GM19099 (cell line): ENCODE data around the gene NPHP4.

ENCODE experiments used
- POLR2A ChIP-seq: IDR thresholded peaks from 3 replicates; pipeline ENCODE4 v1.6.1; 2011; ENCODE audit warnings: low read depth; ENCODE audit not compliant: insufficient read length; ENCODE audit errors: extremely low read depth

NPHP4 gene

DNA sequence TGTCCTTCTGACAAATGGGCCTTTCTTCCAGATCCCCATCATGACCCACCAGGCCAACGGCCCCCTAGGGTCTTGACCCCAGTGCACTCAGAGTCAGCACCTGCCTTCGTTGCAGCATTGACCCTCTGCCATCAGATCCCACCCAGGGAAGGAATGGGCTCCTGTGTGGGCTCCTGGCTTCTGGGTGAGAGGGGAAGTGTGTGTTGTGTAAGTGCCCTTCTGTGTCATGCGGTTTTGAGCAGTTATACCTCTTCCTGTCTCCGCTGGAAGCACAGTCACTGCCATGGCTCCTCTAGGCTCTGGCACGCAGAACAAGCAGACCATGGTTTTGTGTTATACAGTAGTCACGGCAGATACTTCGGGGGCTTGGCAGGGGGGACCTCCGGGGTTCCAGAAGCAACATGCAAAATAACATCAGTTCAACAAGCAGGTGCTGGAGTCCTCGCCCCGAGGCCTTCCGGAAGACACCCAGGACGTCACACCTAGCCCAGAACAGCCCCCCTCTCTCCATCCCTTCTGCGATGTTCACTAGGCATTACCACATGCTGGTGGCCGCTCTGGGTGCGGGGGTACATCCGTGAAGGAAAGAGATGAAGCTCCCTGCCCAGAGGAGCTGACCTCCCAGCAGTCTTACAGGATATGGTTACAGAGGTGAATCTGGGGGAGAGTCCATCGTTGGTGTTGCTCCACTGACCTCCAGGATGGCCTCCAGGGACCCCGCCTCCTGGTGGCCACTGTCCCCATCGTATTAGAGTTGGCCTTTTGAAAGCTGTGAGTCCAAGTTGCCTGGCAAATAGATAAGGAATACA, 36.0 kb upstream of the NPHP4 start:
- TF ChIP-seq POLR2A = no peak

DNA sequence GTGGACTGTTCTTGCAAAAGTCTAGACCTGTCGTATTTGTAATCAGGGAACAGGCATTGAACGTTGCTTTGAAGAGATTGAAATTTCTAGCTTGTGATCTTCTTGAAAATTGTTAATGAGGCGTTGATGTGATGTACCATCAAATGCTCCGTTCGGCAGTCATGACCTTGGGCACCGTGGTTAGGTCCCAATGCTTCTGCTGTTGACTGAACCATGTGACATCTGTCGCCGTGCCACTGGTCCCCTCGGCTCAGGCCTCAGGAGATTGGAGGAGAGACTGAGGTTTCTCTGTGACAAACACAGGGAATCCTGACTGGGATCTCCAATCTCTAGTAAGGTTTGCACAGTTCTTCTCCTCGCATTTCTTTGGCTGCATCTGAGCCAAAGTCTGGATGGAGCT, 35.4 kb upstream of the NPHP4 start:
- TF ChIP-seq POLR2A = no peak

DNA sequence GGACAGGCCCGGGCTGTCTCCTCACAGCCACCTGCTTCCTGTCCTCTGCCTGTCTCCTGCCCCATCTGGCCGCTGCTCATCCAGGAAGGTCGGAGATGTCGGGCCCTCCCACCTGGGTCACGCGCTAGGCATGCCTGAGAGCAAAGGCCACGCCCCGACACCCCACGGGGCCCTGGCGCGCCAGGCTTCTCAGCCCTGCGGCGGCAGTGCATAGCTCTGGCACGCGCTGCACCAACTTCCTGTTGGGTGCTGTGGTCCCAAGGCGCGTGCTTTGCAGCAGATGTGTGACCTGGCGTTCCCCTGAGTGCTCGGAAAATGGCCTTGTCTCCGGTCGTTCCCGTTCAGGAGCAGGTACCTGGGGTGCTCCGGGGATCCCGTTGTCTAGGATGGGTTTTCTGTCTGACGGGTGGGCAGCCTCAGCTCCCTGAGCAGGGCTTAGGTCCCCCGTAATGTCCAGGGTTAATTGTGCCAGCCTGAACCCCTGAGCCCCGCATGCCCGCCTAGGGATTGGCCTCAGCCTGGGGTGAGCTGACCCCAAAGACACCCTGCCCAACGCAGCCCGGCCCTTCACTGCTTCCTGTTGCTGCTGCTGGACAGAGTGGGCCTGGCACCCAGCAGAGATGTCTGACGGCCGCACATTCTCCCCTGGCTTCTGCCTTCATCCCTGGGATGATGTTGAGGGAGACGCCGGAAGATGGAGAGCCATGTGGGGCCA, 34.0 kb upstream of the NPHP4 start:
- peak; percentile 88 for TF ChIP-seq POLR2A

DNA sequence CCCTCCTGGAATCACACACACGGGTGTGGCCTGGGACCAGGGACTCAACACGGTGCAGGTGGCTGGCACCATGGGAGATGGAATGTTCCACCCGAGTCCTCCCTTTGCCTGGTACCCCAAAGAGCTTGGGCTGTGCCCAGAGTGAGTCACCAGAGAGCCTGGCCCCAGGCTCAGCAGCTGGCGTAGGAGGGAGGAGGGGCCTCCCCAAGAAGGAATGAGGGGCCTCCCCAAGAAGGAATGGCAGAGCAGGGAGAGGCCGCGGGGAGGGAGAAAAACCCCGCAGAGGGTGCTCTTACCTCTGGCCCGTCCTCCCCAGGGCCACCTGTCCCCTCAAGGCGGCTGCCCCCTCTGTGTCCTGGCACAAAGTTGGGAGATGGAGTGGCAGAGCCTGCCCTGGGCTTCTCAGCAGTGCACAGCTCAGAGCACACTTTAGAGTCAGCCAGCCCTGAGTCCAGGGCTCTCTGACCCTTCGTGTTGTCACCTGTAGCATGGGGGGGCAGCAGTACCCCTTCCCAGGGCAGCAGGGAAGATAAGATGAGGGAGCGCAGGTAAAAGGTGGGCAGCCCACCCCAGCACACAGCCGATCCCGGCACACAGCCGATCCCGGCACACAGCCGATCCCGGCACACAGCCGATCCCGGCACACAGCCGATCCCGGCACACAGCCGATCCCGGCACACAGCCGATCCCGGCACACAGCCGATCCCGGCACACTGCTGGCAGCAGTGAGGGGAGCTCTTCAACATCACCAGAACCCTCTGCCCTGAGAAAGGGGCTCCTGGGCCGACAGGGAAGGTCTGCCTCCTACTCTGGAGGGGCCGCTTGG, 33.3 kb upstream of the NPHP4 start:
- TF ChIP-seq POLR2A = no peak

DNA sequence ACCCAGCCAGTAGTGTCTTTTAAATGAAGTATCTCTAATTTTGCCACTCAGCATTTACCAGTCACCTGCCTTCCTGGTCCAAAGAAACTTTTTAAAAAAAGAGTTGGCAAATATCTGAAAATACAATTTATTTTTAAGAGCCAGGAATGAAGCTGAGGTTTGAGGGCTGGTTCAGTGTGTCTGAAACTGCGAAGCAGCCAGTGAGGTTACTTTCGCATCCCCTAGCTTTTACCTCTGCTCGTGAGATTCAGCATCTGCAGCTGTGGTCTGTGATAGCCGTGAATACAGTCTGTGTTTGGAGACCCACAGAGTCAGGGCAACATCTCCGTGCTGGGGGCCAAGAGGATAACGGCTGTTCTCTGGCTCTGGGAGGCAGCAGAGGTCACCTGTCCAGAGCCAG, 32.2 kb upstream of the NPHP4 start:
- TF ChIP-seq POLR2A = no peak

DNA sequence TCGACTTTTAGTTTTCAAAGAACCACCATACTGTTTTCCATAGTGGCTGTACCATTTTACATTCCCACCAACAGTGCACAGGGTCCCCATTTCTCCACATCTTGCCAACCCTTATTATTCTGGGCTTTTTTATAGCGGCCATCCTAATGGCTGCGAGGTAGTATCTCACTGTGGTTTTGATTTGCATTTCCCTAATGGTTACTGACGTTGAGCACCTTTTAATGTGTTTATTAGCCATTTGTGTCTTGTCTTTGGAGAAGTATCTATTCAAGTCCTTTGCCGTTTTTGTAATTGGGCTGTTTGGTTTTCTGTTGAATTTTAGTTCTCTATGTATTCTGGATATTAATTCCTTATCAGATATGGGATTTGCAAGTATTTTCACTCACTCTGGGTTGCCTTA, 31.1 kb upstream of the NPHP4 start:
- TF ChIP-seq POLR2A = no peak

DNA sequence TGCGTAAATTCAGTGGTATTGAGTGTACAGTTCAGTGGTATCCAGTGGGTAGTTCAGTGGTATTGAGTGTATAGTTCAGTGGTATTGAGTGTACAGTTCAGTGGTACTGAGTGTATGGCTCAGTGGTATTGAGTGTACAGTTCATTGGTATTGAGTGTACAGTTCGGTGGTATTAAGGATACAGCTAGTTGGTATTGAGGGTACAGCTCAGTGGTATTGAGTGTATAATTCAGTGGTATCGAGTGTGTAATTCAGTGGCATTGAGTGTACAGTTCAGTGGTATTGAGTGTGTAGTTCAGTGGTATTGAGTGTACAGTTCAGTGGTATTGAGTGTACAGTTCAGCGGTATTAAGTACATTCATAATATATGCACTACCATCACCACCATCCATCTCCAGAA, 30.0 kb upstream of the NPHP4 start:
- no peak for TF ChIP-seq POLR2A

DNA sequence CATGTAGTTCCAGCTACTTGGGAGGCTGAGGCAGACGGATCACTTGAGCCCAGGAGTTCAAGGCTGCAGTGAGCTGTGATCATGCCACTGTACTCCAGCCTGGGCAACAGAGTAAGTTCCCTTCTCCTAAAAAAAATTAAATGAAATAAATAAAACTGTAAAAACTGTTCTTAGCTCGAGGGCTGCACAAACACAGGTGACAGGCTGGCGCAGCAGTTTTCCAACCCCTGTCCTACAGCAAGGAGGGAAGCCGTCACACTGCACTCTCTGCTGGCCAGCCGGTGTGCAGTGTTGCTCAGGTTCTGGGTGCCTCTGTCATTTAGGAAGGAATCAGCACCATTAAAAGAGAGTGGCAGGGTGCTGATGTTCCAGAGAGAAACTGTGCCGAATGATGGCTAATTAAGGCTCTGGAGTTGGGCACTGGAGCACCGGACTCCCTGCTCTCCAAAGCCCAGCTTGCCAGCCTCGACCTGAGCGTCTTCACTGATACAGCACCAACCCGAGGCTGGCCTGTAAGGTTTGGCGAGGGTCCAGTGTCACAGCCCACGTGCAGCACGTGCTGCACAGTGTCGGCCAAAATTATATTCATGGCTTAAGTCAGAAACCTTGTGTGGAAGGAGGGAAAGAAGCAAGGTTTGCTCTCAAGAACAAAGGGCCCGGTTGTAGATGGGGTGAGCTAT, 27.1 kb upstream of the NPHP4 start:
- TF ChIP-seq POLR2A = no peak

DNA sequence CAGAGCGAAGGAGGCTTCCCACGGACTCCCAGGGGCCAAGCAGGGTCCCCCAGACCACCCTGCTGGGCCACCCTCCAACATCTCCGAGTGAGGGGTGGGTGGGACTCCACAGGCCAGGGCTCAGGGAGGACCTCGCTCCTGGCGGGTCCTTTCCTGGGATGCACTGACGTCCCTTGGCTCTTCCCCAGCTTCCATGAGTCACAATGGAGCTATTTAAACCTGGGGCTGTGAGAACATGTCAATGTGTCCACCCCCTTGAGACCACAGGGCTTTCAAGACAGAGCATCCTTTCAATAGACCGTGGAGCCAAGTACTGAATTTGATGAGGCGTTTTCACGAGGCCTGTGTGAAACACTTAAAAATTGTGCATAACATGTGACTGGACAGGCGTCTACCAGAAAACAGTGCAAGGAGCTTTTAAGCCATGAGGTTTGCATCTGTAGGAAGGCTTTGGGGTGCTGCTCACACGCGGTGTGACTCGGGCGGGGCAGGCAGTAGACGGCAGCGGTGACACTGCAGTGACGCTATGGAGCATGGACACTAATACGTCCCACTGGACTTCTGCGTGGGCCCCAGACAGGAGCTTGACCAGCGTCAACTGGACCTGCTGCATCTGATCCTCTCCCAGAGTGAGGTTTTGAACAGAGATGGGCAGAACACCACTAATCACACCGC, 24.1 kb upstream of the NPHP4 start:
- no peak for TF ChIP-seq POLR2A

DNA sequence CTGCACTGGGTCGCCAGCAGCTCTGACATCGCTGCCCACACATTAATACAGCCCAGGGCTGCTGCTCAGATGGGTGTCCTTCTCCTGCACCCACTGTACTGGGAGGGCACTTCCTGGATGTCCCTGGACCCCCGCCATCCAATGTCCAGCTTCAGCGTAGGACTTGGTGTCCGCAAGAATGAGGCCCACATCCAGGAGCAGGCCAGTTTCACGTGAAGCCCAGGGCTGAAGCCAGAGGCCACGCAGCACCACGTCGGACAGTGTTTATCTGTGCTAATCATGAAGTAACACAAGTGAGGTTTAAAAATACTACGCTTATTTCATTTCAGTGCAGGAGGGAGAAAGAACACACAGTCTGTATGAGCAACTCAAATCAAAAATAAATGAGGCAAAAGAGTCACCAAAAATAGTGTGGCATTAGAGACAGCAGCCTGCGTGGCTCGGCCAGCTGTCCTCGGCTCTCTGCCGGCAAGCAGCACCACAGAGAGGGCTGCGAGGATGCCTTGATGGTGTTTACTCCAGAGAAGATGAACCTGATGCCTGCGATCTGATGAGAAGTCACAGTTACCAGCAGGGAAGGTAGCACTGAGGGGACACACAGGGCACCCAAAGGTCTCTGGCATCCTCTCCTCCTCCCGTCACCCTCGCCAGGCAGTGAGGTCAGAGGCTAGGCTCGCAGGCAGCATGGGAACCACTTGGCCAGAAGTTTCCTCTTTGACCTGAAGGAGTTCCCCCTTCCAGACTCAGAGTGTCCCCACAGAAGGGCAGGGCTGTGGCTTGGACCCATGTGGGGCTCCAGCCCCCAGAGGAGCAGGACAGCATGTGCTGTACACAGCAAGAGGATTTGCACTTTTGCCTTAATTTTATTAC, 22.1 kb upstream of the NPHP4 start:
- TF ChIP-seq POLR2A = no peak

DNA sequence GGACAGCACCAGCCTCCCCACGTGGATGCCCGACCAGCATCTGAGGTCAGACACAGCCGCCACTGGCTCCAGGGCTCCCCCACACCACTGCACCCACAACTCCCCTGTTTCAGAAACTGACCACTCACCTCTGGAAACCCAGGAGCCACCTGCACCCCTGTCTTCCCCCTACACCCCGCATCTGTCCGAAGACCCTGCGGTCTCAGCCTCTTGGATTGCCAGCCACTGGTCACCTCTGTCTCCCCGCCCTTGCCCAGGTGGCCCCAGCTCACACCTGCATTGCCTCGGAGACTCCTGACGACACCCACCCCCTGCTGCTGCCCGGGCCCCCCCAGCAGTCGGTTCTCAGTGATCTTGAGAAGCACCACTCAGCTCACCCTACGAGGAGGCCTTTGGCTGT, 21.3 kb upstream of the NPHP4 start:
- no peak for TF ChIP-seq POLR2A

DNA sequence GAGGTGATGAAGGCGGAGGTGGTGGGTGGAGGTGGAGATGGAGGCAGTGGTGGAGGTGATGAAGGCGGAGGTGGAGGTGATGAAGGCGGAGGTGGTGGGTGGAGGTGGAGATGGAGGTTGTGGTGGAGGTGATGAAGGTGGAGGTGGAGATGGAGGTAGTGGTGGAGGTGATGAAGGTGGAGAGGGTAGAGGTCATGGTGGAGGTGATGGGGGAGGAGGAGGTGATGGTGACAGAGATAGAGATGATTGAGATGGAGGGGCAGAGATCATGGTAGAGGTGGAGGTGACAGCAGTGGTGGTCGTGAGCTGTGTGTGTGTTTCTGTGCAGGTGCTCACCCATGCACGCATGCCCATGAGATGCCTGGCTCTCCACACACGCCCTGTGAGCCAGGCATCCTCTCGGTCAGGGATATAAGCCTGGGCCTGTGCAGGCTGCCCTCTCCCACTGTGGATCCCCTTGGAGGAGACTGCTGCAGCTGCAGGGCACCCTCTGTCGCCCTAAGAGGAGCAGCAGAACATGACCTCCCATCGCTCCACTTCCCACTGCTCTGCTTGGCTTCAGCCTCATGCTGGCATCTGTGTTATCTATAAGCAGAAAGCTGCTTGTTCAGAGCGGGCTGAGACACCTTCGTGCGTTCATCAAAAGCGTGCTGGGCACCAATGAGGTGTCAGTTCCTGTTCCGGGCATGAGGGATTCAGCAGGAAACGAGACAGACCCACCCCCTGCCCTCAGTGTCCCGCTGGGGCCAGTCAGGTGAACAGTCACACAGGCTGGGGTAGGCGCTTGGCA, 20.5 kb upstream of the NPHP4 start:
- TF ChIP-seq POLR2A = no peak

DNA sequence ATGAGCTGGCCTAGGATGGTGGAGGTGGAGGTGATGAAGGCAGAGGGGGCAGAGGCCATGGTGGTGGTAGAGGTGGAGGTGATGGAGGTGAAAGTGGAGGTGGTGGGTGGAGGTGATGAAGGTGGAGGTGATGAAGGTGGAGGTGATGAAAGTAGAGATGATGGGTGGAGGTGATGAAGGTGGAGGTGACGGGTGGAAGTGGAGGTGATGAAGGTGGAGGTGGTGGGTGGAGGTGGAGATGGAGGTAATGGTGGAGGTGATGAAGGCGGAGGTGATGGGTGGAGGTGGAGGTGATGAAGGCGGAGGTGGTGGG, 19.7 kb upstream of the NPHP4 start:
- no peak for TF ChIP-seq POLR2A

DNA sequence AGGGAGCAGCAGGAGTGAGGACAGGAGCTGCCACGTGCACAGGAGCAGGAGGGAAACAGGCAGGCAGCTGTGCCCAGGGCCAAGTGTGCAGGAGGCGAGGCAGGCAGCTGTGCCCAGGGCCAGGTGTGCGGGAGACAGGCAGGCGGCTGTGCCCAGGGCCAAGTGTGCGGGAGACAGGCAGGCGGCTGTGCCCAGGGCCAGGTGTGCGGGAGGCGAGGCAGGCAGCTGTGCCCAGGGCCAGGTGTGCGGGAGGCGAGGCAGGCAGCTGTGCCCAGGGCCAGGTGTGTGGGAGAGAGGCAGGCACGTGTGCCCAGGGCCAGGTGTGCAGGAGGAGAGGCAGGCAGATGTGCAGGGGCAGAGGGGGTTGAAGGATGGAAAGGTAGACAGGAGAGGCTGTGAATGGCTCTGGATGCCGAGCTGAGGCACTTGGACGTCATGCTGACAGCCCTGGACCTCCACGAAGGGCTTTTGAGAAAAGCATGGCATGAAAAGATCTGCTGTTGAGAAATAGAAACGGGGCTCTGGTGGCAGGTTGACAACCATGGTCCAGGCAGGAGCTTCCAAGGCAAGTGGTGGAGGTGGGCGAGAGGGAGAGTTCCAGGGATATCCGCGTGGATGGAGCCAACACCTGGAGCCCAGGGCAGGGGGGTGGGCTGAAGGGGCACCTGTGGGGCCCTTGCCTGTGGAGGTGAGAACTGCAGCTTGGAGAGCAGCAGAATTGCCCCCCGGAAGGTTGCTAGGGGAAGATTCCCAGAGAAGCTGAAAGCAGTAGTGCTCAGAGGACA, 19.1 kb upstream of the NPHP4 start:
- TF ChIP-seq POLR2A = no peak
